Measurements from ENCODE around the gene COL15A1.

The COL15A1 gene

GRCh38 chr9:98923451-98924123 is 20.1 kb upstream of the COL15A1 start:
- H3K4me3 ChIP-seq, result no peak overlapping the region
- no peak for DNase-seq (ENCODE audit: low spot score)
- TF ChIP-seq, protein P1, sequence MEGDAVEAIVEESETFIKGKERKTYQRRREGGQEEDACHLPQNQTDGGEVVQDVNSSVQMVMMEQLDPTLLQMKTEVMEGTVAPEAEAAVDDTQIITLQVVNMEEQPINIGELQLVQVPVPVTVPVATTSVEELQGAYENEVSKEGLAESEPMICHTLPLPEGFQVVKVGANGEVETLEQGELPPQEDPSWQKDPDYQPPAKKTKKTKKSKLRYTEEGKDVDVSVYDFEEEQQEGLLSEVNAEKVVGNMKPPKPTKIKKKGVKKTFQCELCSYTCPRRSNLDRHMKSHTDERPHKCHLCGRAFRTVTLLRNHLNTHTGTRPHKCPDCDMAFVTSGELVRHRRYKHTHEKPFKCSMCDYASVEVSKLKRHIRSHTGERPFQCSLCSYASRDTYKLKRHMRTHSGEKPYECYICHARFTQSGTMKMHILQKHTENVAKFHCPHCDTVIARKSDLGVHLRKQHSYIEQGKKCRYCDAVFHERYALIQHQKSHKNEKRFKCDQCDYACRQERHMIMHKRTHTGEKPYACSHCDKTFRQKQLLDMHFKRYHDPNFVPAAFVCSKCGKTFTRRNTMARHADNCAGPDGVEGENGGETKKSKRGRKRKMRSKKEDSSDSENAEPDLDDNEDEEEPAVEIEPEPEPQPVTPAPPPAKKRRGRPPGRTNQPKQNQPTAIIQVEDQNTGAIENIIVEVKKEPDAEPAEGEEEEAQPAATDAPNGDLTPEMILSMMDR (IDR thresholded peaks at IDR 0.05), result no peak
- no peak overlapping the region for H3K27ac ChIP-seq

GRCh38 chr9:98924946-98925820 is 18.5 kb upstream of the COL15A1 start:
- no peak overlapping the region for H3K4me3 ChIP-seq
- H3K27ac ChIP-seq, result no peak overlapping the region
- no peak for DNase-seq (ENCODE audit: low spot score)
- TF ChIP-seq, protein P1 (IDR thresholded peaks at IDR 0.05), result no peak

DNA sequence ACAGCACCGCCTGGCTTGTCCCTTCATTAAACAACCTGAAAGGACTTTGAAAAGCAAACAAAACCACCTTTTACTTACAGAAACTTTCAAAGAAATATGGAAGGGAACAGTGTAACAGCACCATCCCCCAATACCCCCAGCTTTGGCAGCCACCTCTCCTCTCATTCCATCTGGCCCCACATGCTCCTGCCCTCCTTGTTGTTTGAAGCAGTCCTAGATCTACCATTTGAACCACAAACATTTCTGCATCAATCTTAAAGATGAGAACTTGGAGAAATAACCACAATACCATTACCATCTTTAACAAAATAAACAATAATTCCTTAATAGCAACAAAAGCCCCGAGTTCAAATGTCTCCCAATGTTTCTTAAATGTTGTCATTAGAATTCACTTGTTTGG is 17.8 kb upstream of the COL15A1 start:
- DNase-seq (ENCODE audit: low spot score), result no peak
- TF ChIP-seq, protein P1 (IDR thresholded peaks at IDR 0.05), result no peak
- no peak overlapping the region for H3K4me3 ChIP-seq
- no peak overlapping the region for H3K27ac ChIP-seq

- TF ChIP-seq, protein P1 (IDR thresholded peaks at IDR 0.05), result no peak
- Histone ChIP-seq H3K27ac (no peak overlapping the region), H3K4me3 (no peak overlapping the region)
- DNase-seq (ENCODE audit: low spot score), result no peak
Observed at GRCh38 chr9:98927724-98928123, 16.0 kb upstream of the COL15A1 start.

DNA sequence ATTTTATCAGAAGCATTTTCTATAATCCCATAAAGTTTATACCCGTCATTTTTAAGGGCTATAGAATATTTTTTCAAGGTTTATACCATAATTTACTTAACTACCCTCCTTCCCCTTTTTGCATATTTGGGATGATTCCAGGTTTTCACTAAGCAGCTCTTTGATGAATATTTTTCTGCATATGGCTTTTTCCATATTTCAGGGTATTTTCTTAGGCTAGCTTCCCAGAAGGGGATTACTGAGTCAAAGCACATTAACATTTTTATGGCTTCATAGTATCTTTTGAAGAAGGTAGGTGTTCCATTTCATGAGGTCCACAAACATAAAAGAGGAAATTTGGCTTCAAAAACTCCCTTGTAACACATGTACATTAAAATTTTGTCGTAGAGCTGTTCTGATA is 14.6 kb upstream of the COL15A1 start:
- TF ChIP-seq, protein P1 (IDR thresholded peaks at IDR 0.05), result no peak
- DNase-seq (ENCODE audit: low spot score), result no peak
- H3K4me3 ChIP-seq, result no peak overlapping the region
- H3K27ac ChIP-seq, result no peak overlapping the region

GRCh38 chr9:98929895-98930341 is 13.8 kb upstream of the COL15A1 start:
- no peak overlapping the region for H3K4me3 ChIP-seq
- TF ChIP-seq, protein P1 (IDR thresholded peaks at IDR 0.05), result no peak
- no peak for DNase-seq (ENCODE audit: low spot score)
- H3K27ac ChIP-seq, result no peak overlapping the region
